PC-3 (cell line): ENCODE data around the gene KRT73.

Source experiments
- EZH2 ChIP-seq: fragments of 300-600 bp; sonication (generic); IDR thresholded peaks from one replicate; pipeline ENCODE4 v1.6.1; 2017; ENCODE audit warnings: antibody characterized with exemption, mild to moderate bottlenecking, low read length; ENCODE audit not compliant: unreplicated experiment
- EZH2phosphoT487 ChIP-seq: fragments of 300-600 bp; sonication (generic); IDR thresholded peaks from 2 replicates; pipeline ENCODE4 v1.6.1; 2018; ENCODE audit warnings: mild to moderate bottlenecking, antibody characterized with exemption, low read length, borderline replicate concordance
- TF ChIP-seq, protein P1 (sequence below): fragments of 300-600 bp; sonication (generic); conservative IDR thresholded peaks from 2 replicates; pipeline ENCODE4 v1.5.1; 2017; ENCODE audit warnings: antibody characterized with exemption, low read depth, mild to moderate bottlenecking, low read length

GRCh38 chr12:52580496-52580895 is 37.9 kb downstream of the KRT73 start:
- TF ChIP-seq EZH2phosphoT487, result no peak
- TF ChIP-seq, protein P1, sequence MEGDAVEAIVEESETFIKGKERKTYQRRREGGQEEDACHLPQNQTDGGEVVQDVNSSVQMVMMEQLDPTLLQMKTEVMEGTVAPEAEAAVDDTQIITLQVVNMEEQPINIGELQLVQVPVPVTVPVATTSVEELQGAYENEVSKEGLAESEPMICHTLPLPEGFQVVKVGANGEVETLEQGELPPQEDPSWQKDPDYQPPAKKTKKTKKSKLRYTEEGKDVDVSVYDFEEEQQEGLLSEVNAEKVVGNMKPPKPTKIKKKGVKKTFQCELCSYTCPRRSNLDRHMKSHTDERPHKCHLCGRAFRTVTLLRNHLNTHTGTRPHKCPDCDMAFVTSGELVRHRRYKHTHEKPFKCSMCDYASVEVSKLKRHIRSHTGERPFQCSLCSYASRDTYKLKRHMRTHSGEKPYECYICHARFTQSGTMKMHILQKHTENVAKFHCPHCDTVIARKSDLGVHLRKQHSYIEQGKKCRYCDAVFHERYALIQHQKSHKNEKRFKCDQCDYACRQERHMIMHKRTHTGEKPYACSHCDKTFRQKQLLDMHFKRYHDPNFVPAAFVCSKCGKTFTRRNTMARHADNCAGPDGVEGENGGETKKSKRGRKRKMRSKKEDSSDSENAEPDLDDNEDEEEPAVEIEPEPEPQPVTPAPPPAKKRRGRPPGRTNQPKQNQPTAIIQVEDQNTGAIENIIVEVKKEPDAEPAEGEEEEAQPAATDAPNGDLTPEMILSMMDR, result no peak
- no peak for TF ChIP-seq EZH2
